ENCODE results near the gene TERT.

The TERT gene

DNA sequence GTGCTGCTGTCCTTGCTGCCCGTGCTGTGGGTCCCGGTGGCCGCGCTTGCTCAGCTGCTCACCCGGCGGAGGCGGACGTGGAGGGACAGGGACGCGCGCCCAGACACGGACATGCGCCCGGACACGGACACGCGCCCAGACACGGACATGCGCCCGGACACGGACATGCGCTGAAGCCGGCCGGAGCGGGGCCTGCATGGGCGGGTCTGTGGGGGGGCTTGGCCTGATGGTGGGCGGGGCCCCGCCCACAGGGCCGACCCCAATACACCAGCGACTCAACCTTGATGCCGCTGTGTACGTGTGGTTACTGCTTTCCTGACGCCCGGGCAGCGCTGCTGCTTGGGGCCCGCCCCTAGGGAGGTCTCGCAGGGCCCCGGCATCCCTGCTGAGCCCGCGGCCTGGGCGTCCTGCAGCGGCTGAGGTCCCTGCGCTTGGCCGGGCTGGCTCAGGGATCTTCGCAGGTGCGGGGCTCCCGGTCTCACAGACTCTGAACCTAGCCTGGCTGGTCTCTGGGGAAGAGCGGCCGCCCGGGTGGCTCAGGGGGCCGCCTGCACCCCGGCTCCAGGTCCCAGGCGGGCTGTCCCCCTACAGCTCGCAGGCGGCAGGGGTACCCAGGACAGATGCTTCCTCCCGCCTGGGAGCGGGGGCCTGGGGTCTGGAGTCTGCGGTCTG lies 48.8 kb downstream of the TERT start:
- no peaks in the 10 kb centered on the region for H3K36me3 Mint-ChIP-seq (ENCODE audit: low read depth)
- no peak overlapping the region for H3K27ac Mint-ChIP-seq
- DNase-seq: no peak
- no peaks in the 10 kb centered on the region for H3K4me1 Mint-ChIP-seq
- peaks cover 6% of the 10 kb centered on the region for H3K27me3 Mint-ChIP-seq
- no peaks in the 10 kb centered on the region for H3K9me3 Mint-ChIP-seq
- no peak overlapping the region for H3K4me3 Mint-ChIP-seq
- ATAC-seq: no peak

DNA sequence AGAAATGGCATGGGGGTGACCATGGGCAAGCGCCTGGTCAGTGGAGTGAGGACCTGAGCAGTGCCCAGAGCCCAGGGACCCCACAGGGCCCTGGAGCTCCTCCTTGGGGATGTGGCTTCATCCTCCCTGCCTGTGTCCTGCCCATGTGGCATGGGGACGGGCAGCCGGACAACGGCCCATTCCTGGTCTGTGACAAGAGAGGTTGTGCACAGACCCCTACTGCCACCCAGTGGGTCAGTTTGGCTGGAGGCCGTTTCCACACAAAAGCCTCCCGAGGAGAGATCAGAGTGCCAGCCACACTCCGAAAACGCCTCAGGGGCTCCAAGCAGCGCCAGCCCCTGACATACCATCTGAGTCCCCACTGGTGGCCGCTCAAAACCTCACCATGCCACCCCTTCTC lies 49.9 kb downstream of the TERT start:
- no peaks in the 10 kb centered on the region for H3K4me1 Mint-ChIP-seq

DNA sequence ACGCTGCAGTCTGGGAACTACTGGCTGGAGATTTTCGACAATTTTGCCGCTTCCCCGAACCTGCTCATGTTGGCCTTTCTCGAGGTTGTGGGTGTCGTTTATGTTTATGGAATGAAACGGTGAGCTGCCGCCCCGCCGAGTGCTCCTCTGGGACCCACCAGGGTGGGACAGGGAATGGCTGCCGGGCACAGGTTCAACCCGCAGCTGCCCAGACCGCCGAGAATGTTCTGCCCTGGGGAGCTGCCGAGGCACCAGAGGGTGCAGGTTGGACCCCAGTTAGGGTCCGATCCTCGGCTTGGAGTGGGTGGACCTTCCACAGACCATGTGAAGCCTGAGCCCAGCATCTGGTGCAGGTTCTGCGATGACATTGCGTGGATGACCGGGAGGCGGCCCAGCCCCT lies 50.6 kb downstream of the TERT start:
- Mint-ChIP-seq H3K27ac (no peak overlapping the region), H3K9me3 (no peaks in the 10 kb centered on the region), H3K36me3 (ENCODE audit: low read depth) (no peaks in the 10 kb centered on the region), H3K4me1 (no peaks in the 10 kb centered on the region), H3K27me3 (peaks cover 6% of the 10 kb centered on the region), H3K4me3 (no peak overlapping the region)
- ATAC-seq: no peak
- no peak for DNase-seq

More for the DNA sequence above, 49.9 kb downstream of the TERT start:
- Mint-ChIP-seq H3K4me3 (no peak overlapping the region), H3K27me3 (peaks cover 6% of the 10 kb centered on the region), H3K9me3 (no peaks in the 10 kb centered on the region), H3K27ac (no peak overlapping the region), H3K36me3 (ENCODE audit: low read depth) (no peaks in the 10 kb centered on the region)
- DNase-seq (no peak), ATAC-seq (no peak)

DNA sequence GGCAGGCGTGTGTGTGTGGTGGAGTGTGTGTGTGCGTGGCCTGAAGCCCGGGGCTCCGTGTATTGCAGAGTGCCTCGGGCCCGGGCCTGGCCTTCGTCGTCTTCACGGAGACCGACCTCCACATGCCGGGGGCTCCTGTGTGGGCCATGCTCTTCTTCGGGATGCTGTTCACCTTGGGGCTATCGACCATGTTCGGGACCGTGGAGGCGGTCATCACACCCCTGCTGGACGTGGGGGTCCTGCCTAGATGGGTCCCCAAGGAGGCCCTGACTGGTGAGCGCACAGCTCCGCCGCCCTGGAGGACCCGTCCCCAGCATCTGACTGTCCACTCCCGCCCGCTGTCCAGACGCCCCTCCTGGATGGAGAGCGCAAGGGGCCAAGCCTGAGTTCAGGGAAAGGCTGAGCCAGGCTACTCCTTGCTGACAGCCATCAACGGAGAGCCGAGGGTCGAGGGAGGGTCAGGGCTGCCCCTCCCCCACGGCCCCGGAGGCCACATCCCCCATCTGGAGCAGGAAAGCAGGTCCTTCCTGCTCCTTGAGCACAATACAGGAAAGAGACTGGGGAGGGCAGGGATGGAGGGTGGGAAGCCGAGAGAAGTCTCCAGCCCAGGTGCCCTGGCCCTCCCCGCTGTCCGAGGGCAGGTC lies 51.3 kb downstream of the TERT start:
- no peak overlapping the region for H3K4me3 Mint-ChIP-seq
- ATAC-seq (no peak), DNase-seq (no peak)
- peaks cover 6% of the 10 kb centered on the region for H3K27me3 Mint-ChIP-seq
- H3K36me3 Mint-ChIP-seq (ENCODE audit: low read depth): no peaks in the 10 kb centered on the region
- no peaks in the 10 kb centered on the region for H3K4me1 Mint-ChIP-seq
- no peak overlapping the region for H3K27ac Mint-ChIP-seq
- H3K9me3 Mint-ChIP-seq: no peaks in the 10 kb centered on the region

DNA sequence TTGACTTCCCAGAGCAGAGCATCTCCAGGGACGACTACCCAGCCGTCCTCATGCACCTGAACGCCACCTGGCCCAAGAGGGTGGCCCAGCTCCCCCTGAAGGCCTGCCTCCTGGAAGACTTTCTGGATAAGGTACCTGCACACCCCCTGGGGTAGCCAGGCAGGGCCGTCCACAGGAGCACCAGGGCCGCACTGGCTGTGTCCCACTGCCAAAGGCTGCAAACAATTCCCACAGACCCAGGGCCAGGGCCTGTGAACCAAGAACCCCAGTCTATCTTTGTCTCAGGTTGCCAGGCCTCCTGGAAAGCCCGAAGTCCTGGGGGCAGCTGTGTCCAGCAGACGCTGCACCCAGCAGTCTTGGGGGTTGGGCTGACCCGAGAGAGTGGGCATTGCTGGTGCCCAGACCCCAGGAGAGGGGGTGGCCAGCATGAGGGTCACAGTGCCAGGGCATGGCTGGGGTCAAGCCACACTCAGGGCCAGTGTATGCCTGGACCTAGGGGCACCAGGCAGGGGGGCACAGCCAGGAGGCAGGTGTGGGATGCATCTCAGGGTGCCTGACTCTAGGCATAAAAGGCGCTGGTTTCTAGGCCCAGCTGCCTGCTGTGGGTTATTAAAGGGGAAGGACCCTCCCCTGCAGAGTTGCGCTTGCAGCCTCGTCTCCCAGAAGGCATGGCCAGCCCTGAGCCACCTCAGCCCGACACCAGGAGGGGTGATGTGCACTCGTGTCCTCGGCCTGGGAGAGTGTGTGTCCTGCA lies 52.0 kb downstream of the TERT start:
- Mint-ChIP-seq H3K4me3 (no peak overlapping the region), H3K27me3 (peaks cover 6% of the 10 kb centered on the region), H3K36me3 (ENCODE audit: low read depth) (no peaks in the 10 kb centered on the region), H3K4me1 (no peaks in the 10 kb centered on the region), H3K9me3 (no peaks in the 10 kb centered on the region), H3K27ac (no peak overlapping the region)
- DNase-seq (no peak), ATAC-seq (no peak)

DNA sequence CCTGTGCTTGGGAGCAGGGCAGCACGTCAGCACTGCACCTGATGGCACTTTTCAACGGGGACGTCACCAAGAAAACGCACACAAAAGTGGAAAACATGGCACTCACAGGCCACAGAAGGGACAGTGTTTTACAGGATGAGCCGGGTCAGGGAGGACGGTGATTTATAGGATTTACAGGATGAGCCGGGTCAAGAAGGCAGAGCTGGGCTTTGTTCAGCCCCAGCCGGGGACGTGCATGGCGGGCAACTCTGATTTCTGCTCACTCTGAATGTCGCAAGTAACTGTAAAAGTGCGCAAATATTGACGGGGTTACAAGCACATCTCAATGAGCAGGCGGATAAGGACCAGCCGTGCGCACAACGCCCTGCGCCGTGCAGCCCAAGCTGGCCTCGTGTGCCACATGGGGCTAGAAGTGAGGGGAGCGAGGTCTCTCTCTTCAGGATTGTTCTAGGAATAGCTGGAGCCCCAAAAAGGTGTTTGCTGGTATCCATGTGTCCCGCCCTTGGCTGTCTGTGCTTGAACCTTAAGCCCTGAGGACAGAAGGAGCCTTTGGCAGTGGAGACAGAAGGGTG lies 53.3 kb downstream of the TERT start:
- H3K9me3 Mint-ChIP-seq: no peaks in the 10 kb centered on the region
- H3K36me3 Mint-ChIP-seq (ENCODE audit: low read depth): no peaks in the 10 kb centered on the region
- H3K27ac Mint-ChIP-seq: no peak overlapping the region
- no peak for DNase-seq
- no peak overlapping the region for H3K4me3 Mint-ChIP-seq
- ATAC-seq: no peak
- peaks cover 2% of the 10 kb centered on the region for H3K27me3 Mint-ChIP-seq
- H3K4me1 Mint-ChIP-seq: no peaks in the 10 kb centered on the region

DNA sequence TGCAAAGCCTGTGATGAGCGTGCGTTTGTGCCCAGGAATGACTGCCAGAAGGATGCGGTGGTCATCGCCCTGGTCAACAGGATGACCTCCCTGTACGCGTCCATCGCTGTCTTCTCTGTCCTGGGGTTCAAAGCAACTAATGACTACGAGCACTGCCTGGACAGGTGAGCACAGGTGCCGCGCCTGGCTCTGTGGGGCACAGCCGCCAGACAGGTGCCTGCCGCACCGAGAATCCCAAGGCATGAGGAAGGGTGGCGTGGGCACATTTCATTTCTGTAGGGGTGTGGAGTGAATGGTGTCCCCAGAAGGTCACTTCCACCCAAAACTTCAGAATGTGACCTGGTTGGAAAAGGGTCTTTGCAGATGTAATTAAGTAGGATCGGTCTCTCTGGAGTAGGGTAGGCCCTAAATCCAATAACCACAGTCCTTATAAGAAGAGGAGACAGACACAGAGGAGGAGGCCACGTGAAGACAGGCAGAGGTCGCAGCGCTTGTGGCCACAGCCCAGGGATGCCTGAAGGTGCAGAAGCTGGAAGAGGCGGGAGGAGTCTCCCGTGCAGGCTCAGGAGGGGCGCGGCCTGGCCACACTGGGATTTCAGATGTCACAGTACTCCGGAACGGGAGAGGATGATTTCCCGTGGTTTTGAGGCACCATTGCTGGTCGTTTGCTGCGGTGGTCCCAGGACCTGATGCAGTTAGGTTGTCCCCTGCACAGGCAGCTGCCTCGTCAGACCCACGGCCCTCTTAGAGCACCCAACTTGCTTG lies 54.2 kb downstream of the TERT start:
- Mint-ChIP-seq H3K27ac (no peak overlapping the region), H3K9me3 (peaks cover 5% of the 10 kb centered on the region), H3K4me3 (no peak overlapping the region), H3K27me3 (no peaks in the 10 kb centered on the region), H3K4me1 (no peaks in the 10 kb centered on the region), H3K36me3 (ENCODE audit: low read depth) (peaks cover 2% of the 10 kb centered on the region)
- no peak for ATAC-seq
- no peak for DNase-seq

DNA sequence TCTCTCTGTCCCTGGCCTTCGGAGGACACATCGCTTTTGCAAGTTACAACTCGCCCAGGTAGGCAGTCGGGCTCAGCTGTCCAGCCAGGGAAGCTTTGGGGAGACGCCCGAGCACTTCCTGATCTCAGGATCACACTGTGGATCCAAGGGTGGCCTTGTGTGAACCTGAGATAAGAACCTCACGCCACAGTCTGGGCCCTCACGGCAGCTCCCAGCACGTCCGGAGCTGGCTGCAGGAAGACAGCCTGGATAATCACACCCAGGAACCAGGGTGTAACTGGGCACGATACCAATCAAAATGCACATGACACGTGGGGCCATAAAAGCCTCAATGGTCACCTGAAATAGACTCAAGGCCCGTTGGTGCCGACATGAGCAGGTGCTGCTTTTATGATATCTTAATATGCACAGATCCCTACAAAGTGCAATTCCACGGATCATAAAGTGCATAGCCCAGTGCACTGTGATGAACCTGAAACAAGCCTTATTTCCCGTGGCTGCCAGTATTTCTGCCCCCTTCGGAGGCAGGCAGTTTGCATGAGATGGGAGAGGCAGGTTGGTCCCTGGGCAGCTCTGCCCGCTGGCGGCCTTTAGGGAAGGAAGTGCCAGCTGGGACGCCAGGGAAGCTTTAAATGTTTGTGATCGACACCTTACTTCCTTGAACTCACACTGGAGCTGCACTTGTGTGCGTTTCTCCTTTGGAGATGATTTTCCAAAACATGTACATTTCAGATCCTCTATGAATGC lies 55.2 kb downstream of the TERT start:
- no peak overlapping the region for H3K27ac Mint-ChIP-seq
- H3K4me3 Mint-ChIP-seq: no peak overlapping the region
- DNase-seq: no peak
- no peaks in the 10 kb centered on the region for H3K4me1 Mint-ChIP-seq
- H3K36me3 Mint-ChIP-seq (ENCODE audit: low read depth): peaks cover 2% of the 10 kb centered on the region
- ATAC-seq: no peak
- peaks cover 6% of the 10 kb centered on the region for H3K9me3 Mint-ChIP-seq
- no peaks in the 10 kb centered on the region for H3K27me3 Mint-ChIP-seq

DNA sequence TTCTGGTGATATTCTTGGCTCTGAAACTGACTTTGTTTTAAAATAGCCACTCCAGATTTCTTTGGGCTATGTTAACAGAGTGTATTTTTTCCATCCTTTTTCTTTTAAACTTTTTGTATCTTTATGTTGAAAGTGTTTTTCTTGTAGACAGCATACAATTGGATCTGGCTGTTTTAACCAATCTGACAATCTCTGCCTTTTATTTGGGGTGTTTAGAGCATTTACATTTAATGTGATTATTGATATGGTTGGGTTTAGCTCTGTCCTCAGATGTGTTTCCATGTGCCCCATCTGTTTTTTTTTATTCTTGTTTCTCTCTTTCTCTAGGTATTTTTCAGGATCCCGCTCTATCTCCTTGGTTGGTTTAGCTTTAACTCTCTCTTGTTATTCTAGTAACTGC lies 59.0 kb downstream of the TERT start:
- Mint-ChIP-seq H3K4me1 (no peaks in the 10 kb centered on the region), H3K27me3 (no peaks in the 10 kb centered on the region), H3K27ac (no peak overlapping the region), H3K36me3 (ENCODE audit: low read depth) (peaks cover 2% of the 10 kb centered on the region), H3K4me3 (no peak overlapping the region), H3K9me3 (peaks cover 6% of the 10 kb centered on the region)
- ATAC-seq (no peak), DNase-seq (no peak)

DNA sequence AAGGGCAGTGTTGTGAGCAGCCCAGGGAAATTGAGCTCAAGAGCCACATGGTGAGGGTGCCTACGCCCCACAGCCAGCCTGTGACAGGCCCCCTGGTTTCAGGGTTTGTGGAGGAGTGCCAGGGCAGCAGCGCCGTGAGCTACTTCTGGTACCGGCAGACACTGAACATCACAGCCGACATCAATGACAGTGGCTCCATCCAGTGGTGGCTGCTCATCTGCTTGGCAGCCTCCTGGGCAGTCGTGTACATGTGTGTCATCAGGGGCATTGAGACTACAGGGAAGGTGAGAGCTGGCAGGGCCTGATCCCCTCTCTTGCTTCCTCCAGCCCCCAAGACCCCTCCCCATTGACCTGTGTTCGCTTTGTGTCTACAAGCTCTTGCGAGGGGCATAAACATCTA lies 59.5 kb downstream of the TERT start:
- H3K36me3 Mint-ChIP-seq (ENCODE audit: low read depth): peaks cover 2% of the 10 kb centered on the region
- H3K9me3 Mint-ChIP-seq: peaks cover 6% of the 10 kb centered on the region
- DNase-seq (no peak), ATAC-seq (no peak)
- H3K4me1 Mint-ChIP-seq: no peaks in the 10 kb centered on the region
- no peaks in the 10 kb centered on the region for H3K27me3 Mint-ChIP-seq
- H3K4me3 Mint-ChIP-seq: no peak overlapping the region
- no peak overlapping the region for H3K27ac Mint-ChIP-seq

DNA sequence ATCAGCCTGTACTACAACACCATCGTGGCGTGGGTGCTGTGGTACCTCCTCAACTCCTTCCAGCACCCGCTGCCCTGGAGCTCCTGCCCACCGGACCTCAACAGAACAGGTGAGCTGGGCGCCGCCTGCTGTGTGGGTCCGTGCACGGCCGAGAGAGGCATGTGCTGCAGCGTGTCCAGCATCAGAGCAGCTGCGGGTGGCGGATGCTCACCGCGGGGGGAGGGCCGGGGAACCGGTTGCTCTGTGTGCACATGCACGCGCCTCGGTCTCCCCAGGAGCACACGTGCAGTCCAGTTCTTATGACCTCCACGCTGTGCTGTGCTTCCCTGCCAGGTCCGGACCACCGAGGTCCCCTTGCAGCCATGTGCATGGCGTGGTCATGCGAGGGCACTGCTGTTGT lies 62.1 kb downstream of the TERT start:
- no peak for ATAC-seq
- H3K4me3 Mint-ChIP-seq: no peak overlapping the region
- no peak for DNase-seq

DNA sequence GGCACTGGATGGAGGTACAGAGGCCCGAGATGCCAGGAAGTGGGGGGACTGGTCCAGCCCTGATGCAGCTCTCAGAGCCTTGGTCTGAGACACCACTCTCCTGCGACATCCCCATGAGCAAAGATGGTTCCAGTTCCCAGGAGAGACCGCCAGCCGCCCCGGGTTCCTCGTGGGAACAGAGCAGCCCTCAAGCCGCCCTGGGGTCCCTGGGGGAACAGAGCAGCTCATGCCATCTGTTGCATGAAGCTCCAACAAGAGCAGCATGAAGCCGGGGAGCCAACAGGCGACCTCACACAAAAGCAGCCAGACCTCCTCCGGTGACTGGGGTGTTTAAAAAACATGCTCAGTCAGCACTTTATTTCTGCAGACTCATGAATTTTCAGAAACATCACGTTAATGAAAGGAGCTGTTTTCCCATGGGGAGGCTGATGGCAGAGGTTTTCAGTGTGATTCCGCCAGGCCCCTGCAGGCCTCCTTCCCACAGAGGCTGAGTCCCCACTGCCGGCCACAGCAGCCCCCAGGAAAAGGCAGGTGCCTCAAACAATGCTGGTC lies 63.4 kb downstream of the TERT start:
- H3K27ac Mint-ChIP-seq: no peak overlapping the region

More for the DNA sequence above, 62.1 kb downstream of the TERT start:
- peaks cover 18% of the 10 kb centered on the region for H3K27me3 Mint-ChIP-seq
- peaks cover 2% of the 10 kb centered on the region for H3K36me3 Mint-ChIP-seq (ENCODE audit: low read depth)
- H3K9me3 Mint-ChIP-seq: peaks cover 6% of the 10 kb centered on the region
- H3K27ac Mint-ChIP-seq: no peak overlapping the region
- no peaks in the 10 kb centered on the region for H3K4me1 Mint-ChIP-seq

DNA sequence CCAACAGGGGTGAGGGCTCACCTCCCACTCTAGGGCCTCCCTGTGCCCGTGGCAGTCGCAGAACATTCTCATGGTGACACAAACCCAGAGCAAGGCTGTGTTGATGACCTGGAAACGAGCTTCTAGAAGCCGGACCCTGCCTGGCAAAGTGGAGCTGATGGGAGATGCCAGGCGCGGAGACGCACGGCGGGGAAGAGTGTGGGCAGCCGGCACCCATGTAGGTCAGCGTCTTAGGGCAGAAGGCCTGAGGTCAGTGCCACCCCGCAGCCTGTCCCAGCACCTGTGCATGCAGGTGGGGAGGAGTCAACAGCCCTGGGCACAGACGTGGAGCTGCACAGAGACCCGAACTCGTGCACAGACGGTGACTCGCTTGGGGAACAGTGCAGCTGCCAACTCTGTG lies 64.3 kb downstream of the TERT start:
- ATAC-seq: no peak
- no peak overlapping the region for H3K27ac Mint-ChIP-seq
- no peaks in the 10 kb centered on the region for H3K4me1 Mint-ChIP-seq
- H3K36me3 Mint-ChIP-seq (ENCODE audit: low read depth): no peaks in the 10 kb centered on the region
- H3K4me3 Mint-ChIP-seq: no peak overlapping the region
- H3K27me3 Mint-ChIP-seq: peaks cover 23% of the 10 kb centered on the region
- no peaks in the 10 kb centered on the region for H3K9me3 Mint-ChIP-seq
- DNase-seq: no peak

More for the DNA sequence above, 63.4 kb downstream of the TERT start:
- H3K36me3 Mint-ChIP-seq (ENCODE audit: low read depth): peaks cover 2% of the 10 kb centered on the region
- H3K4me3 Mint-ChIP-seq: no peak overlapping the region
- ATAC-seq: no peak
- H3K27me3 Mint-ChIP-seq: peaks cover 23% of the 10 kb centered on the region
- no peak for DNase-seq
- H3K9me3 Mint-ChIP-seq: peaks cover 6% of the 10 kb centered on the region
- H3K4me1 Mint-ChIP-seq: no peaks in the 10 kb centered on the region

All from activated naive CD8-positive, alpha-beta T cell treated with anti-CD3 and anti-CD28 coated beads, Interleukin-2, amount 50 U/mL, for 24 hours (primary cell).